Fibroblast of lung (primary cell): ENCODE results near the gene XPO6.

ENCODE experiments used
- EZH2 ChIP-seq: IDR thresholded peaks from 2 replicates; pipeline ENCODE4 v1.5.1; 2012; ENCODE audit warnings: low read length, control low read depth, mild to moderate bottlenecking; ENCODE audit errors: missing control alignments
- TF ChIP-seq, protein P1 (sequence below), 2 donors: IDR thresholded peaks in 1 of 2; conservative IDR thresholded peaks in 1 of 2; 1 replicate in 1 of 2; 2 replicates in 1 of 2; pipeline ENCODE4 v1.5.1; 2011 to 2012; ENCODE audit warnings: low read length in 2 of 2, control low read depth in 1 of 2, inconsistent platforms in 1 of 2, low read depth in 1 of 2, mild to moderate bottlenecking in 1 of 2

DNA sequence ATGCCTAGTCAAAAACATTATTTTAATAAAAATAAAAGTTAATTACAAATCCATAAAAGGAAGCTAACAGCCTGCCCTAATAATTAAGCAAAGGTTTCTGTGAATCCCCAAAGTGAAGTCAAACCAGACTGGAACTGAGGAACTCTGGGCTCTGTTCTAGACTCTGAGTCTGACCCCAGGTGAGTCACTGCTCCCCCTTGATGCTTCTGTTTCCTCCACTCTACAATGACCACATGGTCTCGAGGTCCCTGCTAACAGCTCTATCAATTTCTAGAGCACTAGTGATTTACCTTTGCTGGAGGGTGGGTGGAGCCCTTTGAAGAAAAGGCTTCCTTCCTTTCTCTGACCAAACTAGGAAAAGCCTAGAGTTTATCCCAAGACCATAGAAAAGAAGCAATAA is 32.4 kb downstream of the XPO6 start:
- no peak for TF ChIP-seq EZH2
- TF ChIP-seq, protein P1, sequence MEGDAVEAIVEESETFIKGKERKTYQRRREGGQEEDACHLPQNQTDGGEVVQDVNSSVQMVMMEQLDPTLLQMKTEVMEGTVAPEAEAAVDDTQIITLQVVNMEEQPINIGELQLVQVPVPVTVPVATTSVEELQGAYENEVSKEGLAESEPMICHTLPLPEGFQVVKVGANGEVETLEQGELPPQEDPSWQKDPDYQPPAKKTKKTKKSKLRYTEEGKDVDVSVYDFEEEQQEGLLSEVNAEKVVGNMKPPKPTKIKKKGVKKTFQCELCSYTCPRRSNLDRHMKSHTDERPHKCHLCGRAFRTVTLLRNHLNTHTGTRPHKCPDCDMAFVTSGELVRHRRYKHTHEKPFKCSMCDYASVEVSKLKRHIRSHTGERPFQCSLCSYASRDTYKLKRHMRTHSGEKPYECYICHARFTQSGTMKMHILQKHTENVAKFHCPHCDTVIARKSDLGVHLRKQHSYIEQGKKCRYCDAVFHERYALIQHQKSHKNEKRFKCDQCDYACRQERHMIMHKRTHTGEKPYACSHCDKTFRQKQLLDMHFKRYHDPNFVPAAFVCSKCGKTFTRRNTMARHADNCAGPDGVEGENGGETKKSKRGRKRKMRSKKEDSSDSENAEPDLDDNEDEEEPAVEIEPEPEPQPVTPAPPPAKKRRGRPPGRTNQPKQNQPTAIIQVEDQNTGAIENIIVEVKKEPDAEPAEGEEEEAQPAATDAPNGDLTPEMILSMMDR (conservative IDR thresholded peaks at IDR 0.05 in 1 of 2, IDR thresholded peaks at IDR 0.05 in 1 of 2; ENCODE audit: low read depth in 1 of 2, low read length in 2 of 2), result no peak
